ENCODE results near the gene F2. TPM values are rescaled to one million over a fixed set of nuclear protein-coding genes. Genes with fewer than 3 reads are reported as not detected.

Gene F2
- total RNA-seq, 2 experiments from 2014 or later = 0.16 TPM; not detected in 1

- H3K36me3 Mint-ChIP-seq (ENCODE audit: low read depth) = no peaks in the 10 kb centered on the region
- no peak overlapping the region for H3K4me3 Mint-ChIP-seq
- DNase-seq (no peak), ATAC-seq (no peak)
- H3K27me3 Mint-ChIP-seq (ENCODE audit: low read depth) = no peaks in the 10 kb centered on the region
- H3K9me3 Mint-ChIP-seq (ENCODE audit: insufficient read depth) = no peaks in the 10 kb centered on the region
- peaks cover 8% of the 10 kb centered on the region for H3K4me1 Mint-ChIP-seq (ENCODE audit: low read depth)
- POLR2A ChIA-PET = no interaction called here
- CTCF ChIA-PET = interaction anchor here (0.6 kb wide), 1 partner anchor 549 kb away, joined by 3 read pairs; no protein-coding TSS in a partner anchor
- no peak overlapping the region for H3K27ac Mint-ChIP-seq
Observed at GRCh38 chr11:46722566-46723358, 3.7 kb downstream of the F2 start.

- Mint-ChIP-seq H3K9me3 (ENCODE audit: insufficient read depth) (no peaks in the 10 kb centered on the region), H3K27me3 (ENCODE audit: low read depth) (no peaks in the 10 kb centered on the region), H3K4me3 (no peak overlapping the region), H3K27ac (no peak overlapping the region), H3K36me3 (ENCODE audit: low read depth) (no peaks in the 10 kb centered on the region), H3K4me1 (ENCODE audit: low read depth) (peaks cover 4% of the 10 kb centered on the region)
- DNase-seq (no peak), ATAC-seq (no peak)
- ChIA-PET CTCF (no interaction called here), POLR2A (no interaction called here)
Observed at GRCh38 chr11:46723359-46723680, 4.3 kb downstream of the F2 start.

GRCh38 chr11:46724088-46724487 is 5.1 kb downstream of the F2 start:
- CTCF ChIA-PET = no interaction called here
- Mint-ChIP-seq H3K27me3 (ENCODE audit: low read depth) (no peaks in the 10 kb centered on the region), H3K4me3 (no peak overlapping the region), H3K27ac (no peak overlapping the region), H3K36me3 (ENCODE audit: low read depth) (no peaks in the 10 kb centered on the region), H3K9me3 (ENCODE audit: insufficient read depth) (no peaks in the 10 kb centered on the region), H3K4me1 (ENCODE audit: low read depth) (no peaks in the 10 kb centered on the region)
- POLR2A ChIA-PET = no interaction called here
- ATAC-seq (no peak), DNase-seq (no peak)

GRCh38 chr11:46725338-46726205 is 6.6 kb downstream of the F2 start:
- no peaks in the 10 kb centered on the region for H3K4me1 Mint-ChIP-seq (ENCODE audit: low read depth)
- H3K4me3 Mint-ChIP-seq = no peak overlapping the region
- no peak for ATAC-seq
- H3K36me3 Mint-ChIP-seq (ENCODE audit: low read depth) = no peaks in the 10 kb centered on the region
- H3K9me3 Mint-ChIP-seq (ENCODE audit: insufficient read depth) = no peaks in the 10 kb centered on the region
- POLR2A ChIA-PET = no interaction called here
- CTCF ChIA-PET = no interaction called here
- no peak overlapping the region for H3K27ac Mint-ChIP-seq
- DNase-seq = no peak
- no peaks in the 10 kb centered on the region for H3K27me3 Mint-ChIP-seq (ENCODE audit: low read depth)

- POLR2A ChIA-PET = no interaction called here
- Mint-ChIP-seq H3K9me3 (ENCODE audit: insufficient read depth) (no peaks in the 10 kb centered on the region), H3K4me3 (no peak overlapping the region), H3K27ac (no peak overlapping the region), H3K36me3 (ENCODE audit: low read depth) (no peaks in the 10 kb centered on the region), H3K4me1 (ENCODE audit: low read depth) (no peaks in the 10 kb centered on the region), H3K27me3 (ENCODE audit: low read depth) (no peaks in the 10 kb centered on the region)
- ATAC-seq (no peak), DNase-seq (no peak)
- CTCF ChIA-PET = no interaction called here
Observed at GRCh38 chr11:46726206-46726862, 7.3 kb downstream of the F2 start.

- Mint-ChIP-seq H3K4me3 (no peak overlapping the region), H3K27ac (no peak overlapping the region), H3K4me1 (ENCODE audit: low read depth) (no peaks in the 10 kb centered on the region), H3K27me3 (ENCODE audit: low read depth) (no peaks in the 10 kb centered on the region), H3K36me3 (ENCODE audit: low read depth) (no peaks in the 10 kb centered on the region), H3K9me3 (ENCODE audit: insufficient read depth) (no peaks in the 10 kb centered on the region)
- DNase-seq (no peak), ATAC-seq (no peak)
- ChIA-PET POLR2A (no interaction called here), CTCF (no interaction called here)
Observed at GRCh38 chr11:46727952-46728658, 9.1 kb downstream of the F2 start.

GRCh38 chr11:46728659-46729040 is 9.6 kb downstream of the F2 start:
- no peaks in the 10 kb centered on the region for H3K9me3 Mint-ChIP-seq (ENCODE audit: insufficient read depth)
- H3K27ac Mint-ChIP-seq = no peak overlapping the region
- DNase-seq = no peak
- no peak for ATAC-seq
- no peaks in the 10 kb centered on the region for H3K27me3 Mint-ChIP-seq (ENCODE audit: low read depth)
- no peak overlapping the region for H3K4me3 Mint-ChIP-seq
- no peaks in the 10 kb centered on the region for H3K4me1 Mint-ChIP-seq (ENCODE audit: low read depth)
- ChIA-PET POLR2A (no interaction called here), CTCF (no interaction called here)
- H3K36me3 Mint-ChIP-seq (ENCODE audit: low read depth) = no peaks in the 10 kb centered on the region

- no peak overlapping the region for H3K4me3 Mint-ChIP-seq
- H3K4me1 Mint-ChIP-seq (ENCODE audit: low read depth) = no peaks in the 10 kb centered on the region
- POLR2A ChIA-PET = interaction anchor here (1.1 kb wide), 1 partner anchor 13 kb away, joined by 3 read pairs; no protein-coding TSS in a partner anchor
- H3K9me3 Mint-ChIP-seq (ENCODE audit: insufficient read depth) = no peaks in the 10 kb centered on the region
- no peak overlapping the region for H3K27ac Mint-ChIP-seq
- no peak for ATAC-seq
- no peaks in the 10 kb centered on the region for H3K27me3 Mint-ChIP-seq (ENCODE audit: low read depth)
- no peak for DNase-seq
- no peaks in the 10 kb centered on the region for H3K36me3 Mint-ChIP-seq (ENCODE audit: low read depth)
- CTCF ChIA-PET = no interaction called here
Observed at GRCh38 chr11:46729110-46730027, 10.4 kb downstream of the F2 start.

- no peaks in the 10 kb centered on the region for H3K9me3 Mint-ChIP-seq (ENCODE audit: insufficient read depth)
- POLR2A ChIA-PET = no interaction called here
- no peak for ATAC-seq
- CTCF ChIA-PET = no interaction called here
- no peak overlapping the region for H3K27ac Mint-ChIP-seq
- H3K4me1 Mint-ChIP-seq (ENCODE audit: low read depth) = no peaks in the 10 kb centered on the region
- DNase-seq = no peak
- H3K36me3 Mint-ChIP-seq (ENCODE audit: low read depth) = no peaks in the 10 kb centered on the region
- H3K4me3 Mint-ChIP-seq = no peak overlapping the region
- H3K27me3 Mint-ChIP-seq (ENCODE audit: low read depth) = no peaks in the 10 kb centered on the region
Observed at GRCh38 chr11:46731545-46731944, 12.5 kb downstream of the F2 start.

GRCh38 chr11:46733234-46733633 is 14.2 kb downstream of the F2 start:
- Mint-ChIP-seq H3K4me1 (ENCODE audit: low read depth) (no peaks in the 10 kb centered on the region), H3K27ac (no peak overlapping the region)
- CTCF ChIA-PET = no interaction called here

GRCh38 chr11:46736146-46736545 is 17.1 kb downstream of the F2 start:
- Mint-ChIP-seq H3K4me3 (no peak overlapping the region), H3K9me3 (ENCODE audit: insufficient read depth) (no peaks in the 10 kb centered on the region), H3K27me3 (ENCODE audit: low read depth) (no peaks in the 10 kb centered on the region), H3K36me3 (ENCODE audit: low read depth) (peaks cover 7% of the 10 kb centered on the region), H3K27ac (no peak overlapping the region), H3K4me1 (ENCODE audit: low read depth) (no peaks in the 10 kb centered on the region)
- ChIA-PET CTCF (no interaction called here), POLR2A (no interaction called here)
- DNase-seq = no peak
- no peak for ATAC-seq

More at GRCh38 chr11:46733234-46733633, 14.2 kb downstream of the F2 start:
- Mint-ChIP-seq H3K36me3 (ENCODE audit: low read depth) (no peaks in the 10 kb centered on the region), H3K27me3 (ENCODE audit: low read depth) (no peaks in the 10 kb centered on the region), H3K9me3 (ENCODE audit: insufficient read depth) (no peaks in the 10 kb centered on the region), H3K4me3 (no peak overlapping the region)
- ATAC-seq (no peak), DNase-seq (no peak)
- POLR2A ChIA-PET = no interaction called here

All from activated CD8-positive, alpha-beta T cell treated with anti-CD3 and anti-CD28 coated beads, Interleukin-2, amount 10 ng/mL, durations not matched to agents 7 days and 5 days (primary cell).